ENCODE measurements around the gene NRXN3. TPM values are rescaled to one million over a fixed set of nuclear protein-coding genes. Genes with fewer than 3 reads are reported as not detected.

The NRXN3 gene
- polyA plus RNA-seq, 1 donor from 2014 or later = 110 TPM

- no peak overlapping the region for H3K9ac ChIP-seq (ENCODE audit: low read length)
- H3K79me2 ChIP-seq (replicated peaks; ENCODE audit: insufficient read depth, low read length) = no peaks in the 10 kb centered on the region
- no peaks in the 10 kb centered on the region for H3K36me3 ChIP-seq (ENCODE audit: insufficient read depth, low read length)
- H4K20me1 ChIP-seq (ENCODE audit: insufficient read depth) = no peaks in the 10 kb centered on the region
- no peak overlapping the region for H3K4me3 ChIP-seq (ENCODE audit: low read length)
- H3K27me3 ChIP-seq (ENCODE audit: insufficient read depth, low read depth, low read length) = no peaks in the 10 kb centered on the region
- no peak for TF ChIP-seq RAD21 (conservative IDR thresholded peaks at IDR 0.05)
- H3K27ac ChIP-seq (ENCODE audit: low read length) = no peak overlapping the region
- H2AFZ ChIP-seq (ENCODE audit: low read depth, low read length) = no peak overlapping the region
- no peaks in the 10 kb centered on the region for H3F3A ChIP-seq (ENCODE audit: insufficient read depth, low read length, poor library complexity, severe bottlenecking)
- H3K9me2 ChIP-seq (ENCODE audit: insufficient read depth, low read length) = no peaks in the 10 kb centered on the region
- H3K9me3 ChIP-seq (ENCODE audit: low read length) = no peaks in the 10 kb centered on the region
- H3K4me2 ChIP-seq (ENCODE audit: low read length) = no peak overlapping the region
Measured at GRCh38 chr14:78951602-78952001, 781.4 kb downstream of the NRXN3 start.

- Histone ChIP-seq H4K20me1 (ENCODE audit: insufficient read depth) (no peaks in the 10 kb centered on the region), H2AFZ (ENCODE audit: low read depth, low read length) (no peak overlapping the region), H3K4me3 (ENCODE audit: low read length) (no peak overlapping the region), H3K27me3 (ENCODE audit: insufficient read depth, low read depth, low read length) (no peaks in the 10 kb centered on the region), H3K4me2 (ENCODE audit: low read length) (no peak overlapping the region), H3K9me2 (ENCODE audit: insufficient read depth, low read length) (no peaks in the 10 kb centered on the region), H3K27ac (ENCODE audit: low read length) (no peak overlapping the region), H3K9me3 (ENCODE audit: low read length) (no peaks in the 10 kb centered on the region), H3F3A (ENCODE audit: insufficient read depth, low read length, poor library complexity, severe bottlenecking) (no peaks in the 10 kb centered on the region), H3K79me2 (replicated peaks; ENCODE audit: insufficient read depth, low read length) (no peaks in the 10 kb centered on the region), H3K9ac (ENCODE audit: low read length) (no peak overlapping the region), H3K36me3 (ENCODE audit: insufficient read depth, low read length) (no peaks in the 10 kb centered on the region)
- TF ChIP-seq SMC3 (conservative IDR thresholded peaks at IDR 0.05; ENCODE audit: poor library complexity) = peak; percentile 88
- peak; percentile 91 for TF ChIP-seq RAD21 (conservative IDR thresholded peaks at IDR 0.05)
- no peak for TF ChIP-seq REST (IDR thresholded peaks at IDR 0.05; ENCODE audit: borderline replicate concordance)
- peak; percentile 90 for TF ChIP-seq CTCF (IDR thresholded peaks at IDR 0.05; ENCODE audit: poor library complexity, severe bottlenecking)
- TF ChIP-seq EZH2 (IDR thresholded peaks at IDR 0.05; ENCODE audit: borderline replicate concordance, insufficient read depth, low read length, poor library complexity, severe bottlenecking) = no peak
- TF ChIP-seq TAF1 (IDR thresholded peaks at IDR 0.05; ENCODE audit: low read depth) = no peak
Measured at GRCh38 chr14:78959674-78960264, 789.6 kb downstream of the NRXN3 start.

- Histone ChIP-seq H3K9me2 (ENCODE audit: insufficient read depth, low read length) (no peaks in the 10 kb centered on the region), H3F3A (ENCODE audit: insufficient read depth, low read length, poor library complexity, severe bottlenecking) (peaks cover 3% of the 10 kb centered on the region), H3K79me2 (replicated peaks; ENCODE audit: insufficient read depth, low read length) (no peaks in the 10 kb centered on the region), H3K27ac (ENCODE audit: low read length) (no peak overlapping the region), H4K20me1 (ENCODE audit: insufficient read depth) (no peaks in the 10 kb centered on the region), H3K4me2 (ENCODE audit: low read length) (no peak overlapping the region), H3K9ac (ENCODE audit: low read length) (no peak overlapping the region), H3K4me3 (ENCODE audit: low read length) (no peak overlapping the region), H3K36me3 (ENCODE audit: insufficient read depth, low read length) (no peaks in the 10 kb centered on the region), H3K9me3 (ENCODE audit: low read length) (no peaks in the 10 kb centered on the region), H3K27me3 (ENCODE audit: insufficient read depth, low read depth, low read length) (no peaks in the 10 kb centered on the region), H2AFZ (ENCODE audit: low read depth, low read length) (no peak overlapping the region)
- TF ChIP-seq CTCF (IDR thresholded peaks at IDR 0.05; ENCODE audit: poor library complexity, severe bottlenecking) = no peak
- no peak for TF ChIP-seq EZH2 (IDR thresholded peaks at IDR 0.05; ENCODE audit: borderline replicate concordance, insufficient read depth, low read length, poor library complexity, severe bottlenecking)
- no peak for TF ChIP-seq RAD21 (conservative IDR thresholded peaks at IDR 0.05)
- TF ChIP-seq SMC3 (conservative IDR thresholded peaks at IDR 0.05; ENCODE audit: poor library complexity) = no peak
- TF ChIP-seq POLR2AphosphoS5 (IDR thresholded peaks at IDR 0.05) = no peak
- TF ChIP-seq TAF1 (IDR thresholded peaks at IDR 0.05; ENCODE audit: low read depth) = no peak
- TF ChIP-seq MXI1 (conservative IDR thresholded peaks at IDR 0.05; ENCODE audit: poor library complexity, severe bottlenecking) = no peak
- no peak for TF ChIP-seq REST (IDR thresholded peaks at IDR 0.05; ENCODE audit: borderline replicate concordance)
- no peak for TF ChIP-seq EP300 (conservative IDR thresholded peaks at IDR 0.05; ENCODE audit: poor library complexity, severe bottlenecking)
Measured at GRCh38 chr14:78967111-78967809, 797.1 kb downstream of the NRXN3 start.
